Stimulated activated CD8-positive, alpha-beta memory T cell treated with anti-CD3 and anti-CD28 coated beads, Interleukin-12 subunit alpha, Interleukin-12 subunit beta, amount 100 ng/mL, for 24 hours (primary cell): Measurements from ENCODE around the gene DDRGK1.

Source experiments
- DNase-seq: peaks from one replicate; pipeline ENCODE4 v3.0.0-alpha.2; 2020; ENCODE audit errors: extremely low read depth

Gene DDRGK1

DNA sequence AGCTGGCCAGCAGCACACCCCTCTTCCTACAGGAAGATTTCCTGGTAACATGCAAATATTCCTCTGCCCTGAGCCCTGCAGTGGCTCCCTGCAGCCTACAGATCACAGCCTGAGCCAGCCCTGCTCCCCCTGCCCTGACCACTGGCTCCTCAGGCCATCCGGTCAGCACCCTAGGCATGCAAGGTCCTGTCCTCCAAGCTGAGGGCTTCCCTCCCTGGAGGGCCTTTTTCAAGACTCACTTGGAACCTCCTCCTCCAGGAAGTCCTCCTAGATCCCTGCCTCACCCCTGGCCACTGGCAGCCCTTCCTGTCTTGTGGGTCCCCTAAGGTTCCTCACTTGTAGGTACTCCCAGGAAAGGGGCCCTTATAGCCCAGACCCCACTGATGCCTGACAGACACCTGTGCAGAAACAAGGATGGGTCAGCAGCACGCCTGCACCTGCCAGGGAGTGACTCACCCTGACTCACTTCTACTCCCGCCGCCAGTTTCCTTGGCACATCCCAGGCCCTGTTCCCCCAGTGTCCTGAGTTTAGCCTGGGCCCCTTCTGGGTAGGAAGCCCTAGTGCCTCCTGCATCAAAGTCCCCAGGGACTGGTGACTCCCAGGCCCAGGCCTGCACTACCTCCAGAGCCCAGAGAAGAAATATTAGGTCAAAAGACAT lies 31.3 kb upstream of the DDRGK1 start:
- DNase-seq: no peak

GRCh38 chr20:3233991-3234498 lies 29.6 kb upstream of the DDRGK1 start:
- no peak for DNase-seq

DNA sequence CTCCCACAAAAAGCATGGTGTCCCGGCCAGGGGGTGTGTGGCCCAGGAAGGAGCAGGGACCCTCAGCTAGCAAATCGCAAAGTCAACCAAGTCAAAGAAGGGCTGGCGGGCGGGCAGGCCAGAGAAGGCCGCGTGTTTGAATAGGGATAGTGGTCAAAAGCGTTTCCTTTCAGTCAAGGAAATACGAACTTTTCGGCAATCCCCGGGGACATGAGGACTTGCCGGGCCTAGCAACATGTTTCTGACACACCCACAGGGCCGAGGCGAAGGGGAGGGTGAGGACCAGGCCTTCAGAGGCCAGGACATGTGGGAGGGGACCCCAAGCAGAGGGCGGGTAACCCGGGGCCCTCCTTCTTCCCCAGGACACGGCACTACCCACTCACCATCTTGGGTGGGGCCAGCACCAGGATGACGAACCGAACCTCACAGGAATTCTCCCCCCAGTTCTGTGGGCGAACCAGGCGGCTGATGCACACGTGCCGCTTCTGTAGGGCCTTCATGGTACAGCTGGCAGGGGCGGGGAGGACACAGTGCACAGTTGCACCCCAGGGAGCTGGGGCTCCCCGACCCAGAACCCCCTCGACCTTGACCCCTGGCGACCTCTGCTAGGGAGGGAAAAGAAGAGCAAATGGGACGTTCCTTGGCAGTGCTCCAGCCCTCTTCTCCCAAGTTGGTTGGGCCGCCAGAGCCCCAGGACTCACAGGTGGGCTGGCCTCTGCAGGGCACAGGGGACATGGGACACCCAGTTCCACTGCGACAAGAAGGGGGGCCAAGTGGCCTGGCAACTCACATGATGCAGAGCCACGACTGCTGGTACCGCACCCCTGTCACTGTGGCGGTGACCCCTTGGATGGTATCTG lies 28.9 kb upstream of the DDRGK1 start:
- DNase-seq: no peak

DNA sequence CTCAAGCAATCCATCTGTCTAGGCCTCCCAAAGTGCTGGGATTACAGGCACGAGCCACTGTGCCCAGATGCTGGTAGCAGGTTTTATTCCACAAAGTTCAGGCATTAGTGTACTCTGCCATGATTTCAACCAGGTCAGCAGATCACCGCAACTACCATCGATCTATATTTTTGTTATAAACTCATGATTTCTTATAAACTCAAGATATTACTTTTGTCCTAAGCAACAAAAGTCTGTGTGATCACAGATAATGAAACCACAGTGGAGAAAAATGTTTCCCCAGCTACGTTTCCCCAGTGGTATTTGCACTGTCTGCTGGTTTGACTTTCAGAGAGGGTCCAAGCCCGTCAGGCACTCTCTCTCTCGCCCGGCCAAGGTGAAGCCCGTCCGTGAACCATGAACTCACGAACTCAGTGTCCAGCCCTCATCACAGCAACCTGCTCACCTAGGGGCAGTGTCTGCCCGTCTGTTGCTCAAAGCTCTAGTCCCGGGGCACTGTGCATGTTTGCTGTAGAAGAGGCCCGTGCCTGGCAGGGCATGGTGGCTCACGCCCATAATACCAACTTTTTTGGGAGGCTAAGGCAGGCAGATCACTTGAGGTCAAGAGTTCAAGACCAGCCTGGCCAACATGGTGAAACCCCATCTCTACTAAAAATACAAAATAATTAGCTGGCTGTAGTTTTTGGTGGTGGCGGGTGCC lies 27.6 kb upstream of the DDRGK1 start:
- no peak for DNase-seq

GRCh38 chr20:3231116-3231515 lies 26.6 kb upstream of the DDRGK1 start:
- no peak for DNase-seq

DNA sequence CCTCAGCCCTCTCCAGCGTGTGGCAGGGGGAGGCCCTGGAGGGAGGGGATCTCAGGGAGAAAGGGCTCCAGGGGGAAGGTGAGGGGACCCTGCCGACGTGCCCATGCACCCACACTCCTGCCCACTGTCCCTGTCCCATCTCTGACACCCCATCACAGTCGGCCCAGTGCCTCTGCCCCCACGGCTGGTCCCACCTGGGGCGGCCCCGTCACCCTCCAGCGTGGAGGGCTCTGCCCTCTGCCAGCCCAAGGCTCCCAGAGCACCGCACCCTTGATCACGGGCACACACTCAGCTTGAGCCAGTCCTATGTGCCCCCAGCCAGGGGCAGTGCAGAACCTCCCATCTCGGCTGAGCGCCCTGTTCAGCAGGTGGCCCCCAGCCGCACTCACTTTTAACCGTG lies 25.3 kb upstream of the DDRGK1 start:
- no peak for DNase-seq

DNA sequence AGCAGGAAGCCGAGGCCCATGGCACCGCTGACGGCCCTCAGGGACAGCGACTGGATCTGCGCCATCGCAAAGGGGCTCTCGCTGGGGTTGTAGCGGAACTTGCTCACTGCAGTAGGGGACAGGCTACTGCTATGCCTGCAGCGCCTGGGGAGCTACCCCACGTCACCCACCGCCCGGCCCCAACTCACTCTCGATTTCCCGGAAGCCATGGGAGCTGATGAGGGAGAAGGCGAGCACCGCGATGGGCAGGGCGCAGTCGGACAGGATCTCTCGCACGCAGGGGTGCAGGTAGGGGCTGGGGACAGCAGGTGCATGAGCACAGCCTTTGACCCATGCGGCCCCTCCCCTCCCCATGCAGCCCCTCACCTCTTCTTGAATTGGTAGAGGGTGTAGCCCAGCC lies 24.7 kb upstream of the DDRGK1 start:
- no peak for DNase-seq

- DNase-seq: no peak
These were observed 24.2 kb upstream of the DDRGK1 start for GRCh38 chr20:3228750-3229032.

GRCh38 chr20:3227936-3228749 lies 23.7 kb upstream of the DDRGK1 start:
- no peak for DNase-seq

- no peak for DNase-seq
These were observed 23.0 kb upstream of the DDRGK1 start for GRCh38 chr20:3227506-3227905.

DNA sequence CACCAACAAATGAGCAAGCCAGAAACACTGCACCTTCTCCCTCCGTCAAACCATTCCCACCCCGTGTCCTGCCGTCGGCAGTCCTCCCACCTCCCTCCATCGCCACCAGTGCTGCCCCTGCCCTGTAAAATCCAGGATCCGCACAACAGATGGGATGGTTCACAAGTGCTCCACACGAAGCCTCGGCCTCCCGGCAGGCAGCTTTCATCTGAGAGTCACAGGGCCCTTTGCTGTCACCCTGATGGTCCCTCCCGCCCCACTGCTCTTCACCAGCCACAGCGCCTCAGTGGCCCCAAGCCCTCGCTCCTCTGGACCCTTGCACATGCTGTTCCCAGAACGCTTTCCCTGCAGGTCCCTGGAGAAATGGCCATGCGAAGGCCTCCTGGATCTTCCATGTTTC lies 22.4 kb upstream of the DDRGK1 start:
- DNase-seq: no peak

DNA sequence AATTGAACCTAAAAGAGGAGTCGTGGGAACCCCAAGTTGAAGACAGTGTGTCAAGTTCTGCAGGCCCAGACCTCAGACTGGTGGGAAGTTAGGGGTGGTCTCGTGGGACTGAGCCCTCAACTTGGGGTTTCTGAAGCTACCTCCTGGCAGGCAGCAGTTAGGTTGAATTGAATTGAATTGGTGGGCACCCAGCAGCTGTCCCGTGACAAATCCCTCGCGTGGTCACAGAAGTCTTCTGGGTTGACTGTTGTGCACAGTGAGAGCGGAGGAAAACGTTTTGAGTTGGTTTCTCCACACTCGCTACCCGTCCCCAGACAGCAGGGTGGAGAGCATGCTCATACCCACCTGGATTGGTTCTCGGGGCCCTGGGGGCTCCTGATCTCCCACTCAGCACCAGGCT lies 21.6 kb upstream of the DDRGK1 start:
- no peak for DNase-seq

GRCh38 chr20:3224681-3225421 lies 20.4 kb upstream of the DDRGK1 start:
- DNase-seq: no peak

DNA sequence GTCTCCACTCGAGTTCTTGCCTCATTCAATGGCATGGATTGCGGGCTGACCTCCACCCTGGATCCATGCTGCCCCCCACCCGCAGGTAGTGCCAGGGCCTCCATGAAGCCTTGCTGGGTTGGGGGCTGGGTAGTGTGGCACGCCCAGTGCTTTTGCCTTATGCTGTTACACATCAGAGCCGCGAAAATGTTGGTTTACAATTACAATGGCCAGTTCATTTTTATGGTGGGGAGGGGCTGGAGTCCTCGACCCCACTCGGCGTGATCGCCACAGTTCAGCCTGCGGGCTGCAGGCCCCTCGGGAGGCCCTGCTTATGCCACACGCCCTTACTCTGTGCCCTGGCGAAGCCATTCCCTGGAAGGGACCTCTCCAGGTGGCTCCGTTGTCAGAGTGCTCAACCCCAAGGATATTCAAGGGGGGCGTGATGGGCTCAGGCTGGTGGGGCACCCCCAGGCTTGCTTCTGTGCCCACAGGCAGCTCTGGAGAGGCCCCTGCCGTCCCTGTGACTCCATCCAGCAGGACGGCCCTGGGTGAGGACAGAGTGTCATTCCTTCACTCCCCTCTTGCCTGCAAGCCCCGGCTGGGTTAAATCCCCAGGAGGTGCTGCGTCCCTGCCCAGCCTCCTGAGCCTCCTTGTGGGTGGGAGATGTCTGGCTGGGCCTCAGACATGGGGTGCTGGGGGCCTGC lies 19.7 kb upstream of the DDRGK1 start:
- DNase-seq: no peak

GRCh38 chr20:3223651-3223993 lies 19.1 kb upstream of the DDRGK1 start:
- DNase-seq: no peak

- no peak for DNase-seq
These were observed 18.4 kb upstream of the DDRGK1 start for GRCh38 chr20:3222635-3223600.

- DNase-seq: no peak
These were observed 17.1 kb upstream of the DDRGK1 start for GRCh38 chr20:3221398-3222226.

GRCh38 chr20:3218307-3218988 lies 14.0 kb upstream of the DDRGK1 start:
- DNase-seq: no peak
